Neuronal stem cell (in vitro differentiated cells): ENCODE results near the gene ARHGAP42.

Experiments used
- DNase-seq: peaks from one replicate; pipeline ENCODE4 v3.0.0-alpha.2; 2013; ENCODE audit warnings: low spot score
- H2AFZ ChIP-seq: one replicate; pipeline ENCODE4 v1.6.1; 2013; ENCODE audit warnings: mild to moderate bottlenecking, low read length, inconsistent platforms
- H2AK5ac ChIP-seq: 2 replicates; pipeline ENCODE4 v1.6.1; 2013; ENCODE audit warnings: low read depth, mild to moderate bottlenecking, inconsistent platforms, low read length, moderate library complexity, mixed read lengths
- H2BK120ac ChIP-seq: 2 replicates; pipeline ENCODE4 v1.6.1; 2013; ENCODE audit warnings: low read depth, mild to moderate bottlenecking, inconsistent platforms, low read length, moderate library complexity, mixed read lengths
- H2BK12ac ChIP-seq: one replicate; pipeline ENCODE4 v1.6.1; 2013; ENCODE audit warnings: low read length, inconsistent platforms
- H2BK15ac ChIP-seq: 2 replicates; pipeline ENCODE4 v1.6.1; 2013; ENCODE audit warnings: mild to moderate bottlenecking, low read length, inconsistent platforms, mixed read lengths
- H2BK5ac ChIP-seq: one replicate; pipeline ENCODE4 v1.6.1; 2013; ENCODE audit warnings: inconsistent platforms, mild to moderate bottlenecking, low read length, moderate library complexity
- H3K14ac ChIP-seq: one replicate; pipeline ENCODE4 v1.6.1; 2013; ENCODE audit warnings: low read length, inconsistent platforms
- H3K18ac ChIP-seq: 2 replicates; pipeline ENCODE4 v1.6.1; 2013; ENCODE audit warnings: low read length, inconsistent platforms
- H3K23ac ChIP-seq: 2 replicates; pipeline ENCODE4 v1.6.1; 2013; ENCODE audit warnings: low read depth, mild to moderate bottlenecking, mixed read lengths, low read length, inconsistent platforms; ENCODE audit not compliant: poor library complexity
- H3K27ac ChIP-seq: replicated peaks from 3 replicates; pipeline ENCODE4 v1.5.1; 2013; ENCODE audit warnings: low read length, inconsistent platforms
- H3K27me3 ChIP-seq, 3 experiments: 2 replicates each; pipeline ENCODE4 v1.6.1; 2013; ENCODE audit warnings: low read length in 3 of 3, mild to moderate bottlenecking in 2 of 3, inconsistent platforms in 1 of 3, low read depth in 1 of 3, mixed read lengths in 1 of 3, moderate library complexity in 1 of 3; ENCODE audit not compliant: control insufficient read depth in 3 of 3, insufficient read depth in 3 of 3
- H3K36me3 ChIP-seq, 2 donors: replicated peaks in 1 of 2; 2 replicates each; pipeline ENCODE4 v1.6.1; 2013; ENCODE audit warnings: low read length in 2 of 2; ENCODE audit not compliant: control insufficient read depth in 2 of 2, insufficient read depth in 2 of 2
- H3K4ac ChIP-seq: 2 replicates; pipeline ENCODE4 v1.6.1; 2013; ENCODE audit warnings: inconsistent platforms, mild to moderate bottlenecking, low read length, moderate library complexity
- H3K4me1 ChIP-seq, 2 donors: 1 replicate in 1 of 2; 2 replicates in 1 of 2; pipeline ENCODE4 v1.6.1; 2013; ENCODE audit warnings: low read length in 2 of 2, low read depth in 1 of 2; ENCODE audit not compliant: control insufficient read depth in 2 of 2, insufficient read depth in 1 of 2
- H3K4me2 ChIP-seq: one replicate; pipeline ENCODE4 v1.6.1; 2013; ENCODE audit warnings: mild to moderate bottlenecking, low read length, inconsistent platforms; ENCODE audit not compliant: insufficient read depth, poor library complexity, severe bottlenecking
- H3K4me3 ChIP-seq, 2 donors: 2 replicates each; pipeline ENCODE4 v1.5.1; 2013; ENCODE audit warnings: low read length in 2 of 2, mild to moderate bottlenecking in 2 of 2, inconsistent platforms in 1 of 2, moderate library complexity in 1 of 2
- H3K79me1 ChIP-seq: one replicate; pipeline ENCODE4 v1.6.1; 2013; ENCODE audit warnings: low read depth, mild to moderate bottlenecking, inconsistent platforms, low read length, moderate library complexity
- H3K9ac ChIP-seq: one replicate; pipeline ENCODE4 v1.6.1; 2013; ENCODE audit warnings: mild to moderate bottlenecking, low read depth, low read length, inconsistent platforms; ENCODE audit not compliant: poor library complexity
- H3K9me3 ChIP-seq, 2 donors: replicated peaks in 1 of 2; 2 replicates each; pipeline versions ENCODE3 to v1.6.1; 2013; ENCODE audit warnings: low read length in 2 of 2, mild to moderate bottlenecking in 2 of 2, inconsistent platforms in 1 of 2, low read depth in 1 of 2, mixed read lengths in 1 of 2, moderate library complexity in 1 of 2; ENCODE audit not compliant: control insufficient read depth in 2 of 2, insufficient read depth in 1 of 2
- H4K8ac ChIP-seq: one replicate; pipeline ENCODE4 v1.6.1; 2013; ENCODE audit warnings: low read depth, mild to moderate bottlenecking, inconsistent platforms, low read length, moderate library complexity
- H4K91ac ChIP-seq: one replicate; pipeline ENCODE4 v1.6.1; 2013; ENCODE audit warnings: low read length, low read depth, mild to moderate bottlenecking, inconsistent platforms; ENCODE audit not compliant: poor library complexity
- WGBS, 2 donors: extraction: QIAGEN DNeasy Blood & Tissue Kit; methylation state at CpG; one replicate each; pipeline ENCODE4 v1.1.7; 2013; ENCODE audit warnings: missing lambda C conversion rate in 2 of 2, mixed read lengths in 1 of 2; ENCODE audit not compliant: insufficient read length in 2 of 2, insufficient replicate concordance in 1 of 2; ENCODE audit errors: extremely low coverage in 2 of 2; 5-methylcytosine and 5-hydroxymethylcytosine counted together

Gene ARHGAP42

GRCh38 chr11:100955318-100955717 is 268.2 kb downstream of the ARHGAP42 start:
- Histone ChIP-seq H3K27ac (no peak overlapping the region), H3K14ac (no peak overlapping the region), H4K91ac (no peak overlapping the region), H3K9ac (no peak overlapping the region), H3K4ac (no peak overlapping the region), H3K4me1 (peaks cover 2% of the 10 kb centered on the region in 2 donors), H3K79me1 (no peaks in the 10 kb centered on the region), H3K4me2 (no peak overlapping the region), H3K27me3 (no peaks in the 10 kb centered on the region), H3K23ac (no peak overlapping the region), H2BK15ac (no peak overlapping the region), H2BK120ac (no peak overlapping the region), H2BK12ac (no peak overlapping the region), H3K9me3 (no peaks in the 10 kb centered on the region), H3K36me3 (no peaks in the 10 kb centered on the region), H4K8ac (no peak overlapping the region), H3K4me3 (no peak overlapping the region), H3K18ac (no peak overlapping the region), H2BK5ac (no peak overlapping the region), H2AFZ (no peak overlapping the region), H2AK5ac (no peak overlapping the region)
- DNase-seq: no peak
- no CpG with 5 or more reads among the region's 1 CpG for WGBS, 2 donors

- H3K4me2 ChIP-seq: no peak overlapping the region
- no peak overlapping the region for H3K18ac ChIP-seq
- H3K27ac ChIP-seq: no peak overlapping the region
- no peak overlapping the region for H2AFZ ChIP-seq
- no peaks in the 10 kb centered on the region for H3K9me3 ChIP-seq
- H4K91ac ChIP-seq: no peak overlapping the region
- no peak overlapping the region for H2BK120ac ChIP-seq
- no peaks in the 10 kb centered on the region for H3K36me3 ChIP-seq
- H3K4me3 ChIP-seq: no peak overlapping the region
- no peak overlapping the region for H3K23ac ChIP-seq
- H3K79me1 ChIP-seq: no peaks in the 10 kb centered on the region
- H3K14ac ChIP-seq: no peak overlapping the region
- peaks cover 2% of the 10 kb centered on the region in 2 donors for H3K4me1 ChIP-seq
- no peak overlapping the region for H3K4ac ChIP-seq
- no peaks in the 10 kb centered on the region for H3K27me3 ChIP-seq
- no peak overlapping the region for H2BK12ac ChIP-seq
- H2BK5ac ChIP-seq: no peak overlapping the region
- no peak overlapping the region for H3K9ac ChIP-seq
- no peak for DNase-seq
- no peak overlapping the region for H4K8ac ChIP-seq
- no peak overlapping the region for H2AK5ac ChIP-seq
- no peak overlapping the region for H2BK15ac ChIP-seq
Observed at GRCh38 chr11:100956351-100956750, 269.3 kb downstream of the ARHGAP42 start.

GRCh38 chr11:100957499-100957898 is 270.4 kb downstream of the ARHGAP42 start:
- no peak overlapping the region for H3K23ac ChIP-seq
- H3K27ac ChIP-seq: no peak overlapping the region

GRCh38 chr11:100961633-100962032 is 274.5 kb downstream of the ARHGAP42 start:
- no peaks in the 10 kb centered on the region for H3K27me3 ChIP-seq

More at GRCh38 chr11:100957499-100957898, 270.4 kb downstream of the ARHGAP42 start:
- Histone ChIP-seq H3K36me3 (no peaks in the 10 kb centered on the region), H4K8ac (no peak overlapping the region), H2BK12ac (no peak overlapping the region), H3K27me3 (no peaks in the 10 kb centered on the region), H2AK5ac (no peak overlapping the region), H2BK15ac (no peak overlapping the region), H3K4me1 (peaks cover 2% of the 10 kb centered on the region in 2 donors), H3K18ac (no peak overlapping the region), H4K91ac (no peak overlapping the region), H3K9ac (no peak overlapping the region), H3K4me2 (no peak overlapping the region), H3K14ac (no peak overlapping the region), H3K9me3 (no peaks in the 10 kb centered on the region), H2BK5ac (no peak overlapping the region), H2BK120ac (no peak overlapping the region), H3K4ac (no peak overlapping the region), H3K79me1 (no peaks in the 10 kb centered on the region), H2AFZ (no peak overlapping the region), H3K4me3 (no peak overlapping the region)
- DNase-seq: no peak
- no CpG with 5 or more reads among the region's 4 CpGs for WGBS, 2 donors

More at GRCh38 chr11:100961633-100962032, 274.5 kb downstream of the ARHGAP42 start:
- DNase-seq: no peak
- no peak overlapping the region for H3K9ac ChIP-seq
- no peak overlapping the region for H3K18ac ChIP-seq
- H2BK5ac ChIP-seq: no peak overlapping the region
- no peak overlapping the region for H4K8ac ChIP-seq
- WGBS, 2 donors: no CpG with 5 or more reads among the region's 2 CpGs
- no peaks in the 10 kb centered on the region for H3K36me3 ChIP-seq
- H2AFZ ChIP-seq: no peak overlapping the region
- no peak overlapping the region for H3K4me3 ChIP-seq
- H2AK5ac ChIP-seq: no peak overlapping the region
- H3K4me2 ChIP-seq: no peak overlapping the region
- peaks cover 0 to 2% of the 10 kb centered on the region in 2 donors for H3K4me1 ChIP-seq
- H3K9me3 ChIP-seq: no peaks in the 10 kb centered on the region
- no peak overlapping the region for H3K23ac ChIP-seq
- no peaks in the 10 kb centered on the region for H3K79me1 ChIP-seq
- no peak overlapping the region for H2BK12ac ChIP-seq
- no peak overlapping the region for H3K27ac ChIP-seq
- H2BK120ac ChIP-seq: no peak overlapping the region
- H2BK15ac ChIP-seq: no peak overlapping the region
- no peak overlapping the region for H3K4ac ChIP-seq
- H3K14ac ChIP-seq: no peak overlapping the region
- H4K91ac ChIP-seq: no peak overlapping the region
